GM15510 (cell line): ENCODE results near the gene INSIG1.

Source experiments
- POLR2A ChIP-seq: IDR thresholded peaks from 3 replicates; pipeline ENCODE4 v1.6.1; 2011; ENCODE audit warnings: borderline replicate concordance; ENCODE audit not compliant: insufficient read length; ENCODE audit errors: extremely low read depth

Gene INSIG1

GRCh38 chr7:155316427-155317113 lies 18.9 kb downstream of the INSIG1 start:
- TF ChIP-seq POLR2A, result no peak

DNA sequence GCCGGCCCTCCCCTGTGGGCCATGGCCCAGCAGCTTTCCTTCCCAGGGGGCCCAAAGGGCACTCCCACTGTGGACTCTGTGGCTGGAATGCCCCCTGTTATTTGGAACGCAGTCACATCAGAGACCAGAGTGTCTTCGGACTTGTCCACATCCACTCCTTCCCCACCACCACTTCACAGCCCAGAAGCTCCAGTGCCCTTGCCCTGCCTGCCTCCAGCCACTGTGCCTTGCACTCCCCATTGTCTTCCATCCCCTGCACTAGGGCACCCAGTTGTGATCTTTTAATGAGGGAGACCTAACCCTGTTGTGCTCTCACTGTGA lies 19.4 kb downstream of the INSIG1 start:
- TF ChIP-seq POLR2A, result no peak

DNA sequence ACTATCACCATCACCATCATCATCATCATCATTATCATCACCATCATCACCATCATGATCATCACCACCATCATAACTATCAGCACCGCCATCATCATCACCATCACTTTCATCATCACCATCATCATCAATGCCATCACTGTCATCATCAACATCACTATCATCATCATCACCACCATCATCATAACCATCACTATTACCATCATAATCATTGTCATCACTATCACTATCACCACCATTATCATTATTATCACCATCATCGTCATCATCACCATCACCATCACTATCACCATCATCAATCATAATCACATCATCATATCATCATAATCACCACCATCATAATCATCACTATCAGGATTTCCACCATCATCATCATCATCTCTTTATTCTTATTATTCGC lies 20.6 kb downstream of the INSIG1 start:
- TF ChIP-seq POLR2A, result no peak

DNA sequence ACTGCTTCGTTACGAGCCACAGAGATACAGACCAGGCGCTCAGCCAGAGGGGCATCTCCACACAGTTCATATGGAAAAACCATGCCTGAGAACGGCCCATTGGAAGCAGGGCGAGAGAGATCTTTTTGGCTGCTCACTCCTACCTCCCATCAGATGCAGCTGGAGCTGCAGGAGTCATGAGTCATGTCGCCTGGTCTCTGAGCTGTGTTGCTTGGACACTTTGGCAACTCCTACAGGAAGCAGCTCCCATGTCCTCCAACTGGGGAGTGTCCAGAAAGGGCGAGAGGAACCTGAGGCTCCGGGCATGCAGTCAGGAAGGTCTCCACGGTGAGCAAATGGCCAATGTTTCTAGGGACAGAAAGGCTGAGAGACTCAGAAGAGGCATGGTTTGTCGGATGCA lies 24.9 kb downstream of the INSIG1 start:
- no peak for TF ChIP-seq POLR2A

DNA sequence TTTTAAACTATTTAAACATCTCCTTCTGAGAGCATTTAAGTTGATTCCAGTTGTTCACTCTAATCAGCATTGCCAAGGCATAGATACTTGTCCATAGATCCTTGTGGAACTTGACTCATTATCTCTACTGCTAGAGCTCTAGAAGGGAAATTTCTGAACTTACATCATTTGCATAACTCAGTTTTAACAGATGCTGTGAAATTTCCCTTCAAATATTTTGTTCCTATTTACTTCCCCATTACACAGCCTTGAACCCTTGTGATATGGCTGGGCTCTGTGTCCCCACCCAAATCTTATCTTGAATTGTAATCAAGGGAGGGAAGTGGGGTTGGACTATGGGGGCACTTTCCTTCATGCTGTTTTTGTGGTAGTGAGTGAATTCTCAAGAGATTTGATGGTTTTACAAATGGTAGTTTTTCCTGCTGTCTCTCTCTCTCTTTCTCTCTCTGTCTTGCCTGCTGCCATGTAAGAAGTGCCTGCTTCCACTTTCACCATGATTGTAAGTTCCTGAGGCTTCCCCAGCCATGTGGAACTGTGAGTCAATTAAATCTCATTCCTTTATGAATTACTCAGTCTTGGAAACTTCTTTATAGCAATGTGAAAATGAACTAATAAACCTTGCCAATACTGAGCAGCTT lies 25.4 kb downstream of the INSIG1 start:
- TF ChIP-seq POLR2A, result no peak

- TF ChIP-seq POLR2A, result no peak
These were observed 26.6 kb downstream of the INSIG1 start for GRCh38 chr7:155324012-155324917.

DNA sequence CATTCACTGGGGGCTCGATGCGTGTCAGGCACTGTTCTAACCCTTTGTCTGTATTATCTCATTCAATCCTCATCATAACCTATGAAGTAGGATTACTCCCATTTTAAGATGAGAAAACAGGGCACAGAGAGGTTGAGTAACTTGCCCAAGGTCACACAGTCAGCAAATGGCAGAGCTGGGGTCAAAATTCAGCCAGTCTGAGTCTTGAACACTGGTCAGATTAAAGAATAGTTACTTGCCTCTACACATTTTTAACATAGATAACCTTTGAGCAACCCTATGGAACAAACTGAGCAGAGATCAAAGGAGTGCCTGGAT lies 27.2 kb downstream of the INSIG1 start:
- TF ChIP-seq POLR2A, result no peak

DNA sequence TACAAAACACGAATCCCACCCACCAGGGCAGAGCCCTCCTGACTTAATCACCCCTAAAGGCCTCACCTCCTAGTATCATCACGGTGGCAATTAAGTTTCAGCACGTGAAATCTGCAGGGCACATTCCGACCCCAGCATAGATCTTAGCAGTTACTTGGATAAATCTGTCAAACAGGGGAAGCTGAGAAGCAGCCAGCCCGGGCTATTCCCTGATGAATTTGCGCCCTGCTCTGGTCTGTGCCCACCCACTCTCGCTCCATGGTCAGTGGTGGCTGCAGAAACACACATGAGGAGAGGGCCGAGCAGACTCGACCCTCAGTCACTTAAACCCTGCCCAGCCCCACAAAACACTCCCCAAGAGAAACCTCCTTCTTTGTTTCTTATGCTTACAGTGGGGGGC lies 28.7 kb downstream of the INSIG1 start:
- no peak for TF ChIP-seq POLR2A

DNA sequence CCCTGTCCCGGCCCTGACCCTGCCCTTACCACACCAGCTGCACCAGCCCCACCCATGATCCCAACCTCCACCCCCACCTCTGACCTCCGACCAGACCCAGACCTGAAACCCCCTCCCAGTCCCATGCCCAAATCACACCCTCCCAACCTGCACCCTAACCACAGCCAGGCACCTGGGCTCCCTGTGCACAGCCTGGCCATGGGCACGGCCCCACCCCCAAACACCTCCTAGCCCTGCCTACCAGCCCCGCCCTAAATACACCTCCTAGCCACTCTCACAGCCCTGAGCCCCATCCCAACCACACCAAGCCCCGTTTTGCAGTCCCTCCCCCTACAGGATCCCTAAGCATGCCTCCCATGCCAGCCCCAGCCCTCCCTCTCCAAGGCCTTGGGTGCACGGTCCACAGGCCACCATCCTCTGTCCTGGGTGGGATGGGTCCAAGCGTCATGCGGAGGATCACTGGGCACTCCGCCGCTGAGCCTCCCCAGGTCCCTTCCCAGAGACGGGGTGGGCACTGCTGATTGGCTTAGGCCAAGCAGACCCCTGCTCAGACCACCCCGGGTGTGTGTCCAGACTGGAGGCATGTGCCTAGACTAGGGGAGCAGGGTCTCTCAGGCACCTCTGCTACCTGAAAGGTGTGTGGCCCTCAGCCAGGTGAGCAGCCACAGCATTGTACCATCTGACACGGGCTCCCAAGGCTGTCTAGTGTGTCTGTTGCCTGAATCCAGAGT lies 30.1 kb downstream of the INSIG1 start:
- TF ChIP-seq POLR2A, result no peak

DNA sequence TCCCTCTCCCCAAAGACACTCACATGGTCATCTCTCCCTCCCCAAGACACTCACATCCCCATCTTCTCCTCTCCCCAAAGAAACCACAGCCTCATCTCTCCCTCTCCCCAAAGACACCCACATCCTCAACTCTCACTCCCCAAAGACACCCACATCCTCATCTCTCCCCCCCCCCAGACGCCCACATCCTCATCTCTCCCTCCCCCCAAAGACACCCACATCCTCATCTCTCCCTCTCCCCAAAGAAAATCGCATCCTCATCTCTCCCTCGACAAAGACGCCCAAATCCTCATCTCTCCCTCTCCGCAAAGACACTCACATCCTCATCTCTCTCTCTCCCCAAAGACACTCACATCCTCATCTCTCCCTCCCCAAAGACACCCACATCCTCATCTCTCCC lies 31.5 kb downstream of the INSIG1 start:
- TF ChIP-seq POLR2A, result no peak

GRCh38 chr7:155331396-155331795 lies 33.7 kb downstream of the INSIG1 start:
- no peak for TF ChIP-seq POLR2A

DNA sequence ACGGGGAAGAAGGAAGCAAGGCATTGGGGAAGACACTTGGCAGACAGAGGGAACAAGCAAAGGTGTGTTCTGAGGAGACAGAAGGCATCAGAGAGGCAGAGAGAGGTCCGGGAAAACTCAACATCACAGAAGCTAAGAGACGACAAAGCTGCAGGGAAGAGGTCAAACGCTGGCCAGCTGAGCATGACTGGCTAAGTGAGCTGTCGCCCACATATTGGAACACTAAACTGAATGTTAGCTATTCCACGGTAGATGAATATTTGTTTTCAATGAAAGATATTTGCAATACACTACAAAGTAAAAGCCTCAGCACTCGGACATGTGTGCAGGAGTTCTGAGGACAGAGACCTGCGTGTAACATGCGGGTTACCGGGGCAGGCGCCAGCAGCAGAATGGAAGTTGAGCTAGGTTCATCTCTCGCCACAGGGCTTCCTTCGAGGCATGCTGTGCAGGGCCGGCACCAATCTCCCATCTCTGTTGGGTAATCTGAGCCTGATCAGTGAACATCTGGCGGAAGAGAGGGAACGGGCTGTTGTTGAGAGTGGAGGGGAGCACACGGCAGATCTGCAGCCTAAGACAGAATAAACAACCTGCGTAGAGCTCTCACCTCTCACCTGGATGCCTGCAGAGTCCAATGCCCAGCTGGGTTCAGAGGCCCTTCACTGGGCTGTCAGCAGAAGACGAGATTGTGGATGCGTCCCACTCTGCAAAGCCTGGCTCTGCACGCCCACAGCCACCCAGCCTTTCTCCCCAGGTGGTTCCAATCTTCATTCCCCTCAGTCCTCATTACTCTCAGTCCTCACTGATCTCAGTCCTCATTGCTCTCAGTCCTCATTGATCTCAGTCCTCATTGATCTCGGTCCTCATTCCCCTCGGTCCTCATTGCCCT lies 35.9 kb downstream of the INSIG1 start:
- TF ChIP-seq POLR2A, result no peak

DNA sequence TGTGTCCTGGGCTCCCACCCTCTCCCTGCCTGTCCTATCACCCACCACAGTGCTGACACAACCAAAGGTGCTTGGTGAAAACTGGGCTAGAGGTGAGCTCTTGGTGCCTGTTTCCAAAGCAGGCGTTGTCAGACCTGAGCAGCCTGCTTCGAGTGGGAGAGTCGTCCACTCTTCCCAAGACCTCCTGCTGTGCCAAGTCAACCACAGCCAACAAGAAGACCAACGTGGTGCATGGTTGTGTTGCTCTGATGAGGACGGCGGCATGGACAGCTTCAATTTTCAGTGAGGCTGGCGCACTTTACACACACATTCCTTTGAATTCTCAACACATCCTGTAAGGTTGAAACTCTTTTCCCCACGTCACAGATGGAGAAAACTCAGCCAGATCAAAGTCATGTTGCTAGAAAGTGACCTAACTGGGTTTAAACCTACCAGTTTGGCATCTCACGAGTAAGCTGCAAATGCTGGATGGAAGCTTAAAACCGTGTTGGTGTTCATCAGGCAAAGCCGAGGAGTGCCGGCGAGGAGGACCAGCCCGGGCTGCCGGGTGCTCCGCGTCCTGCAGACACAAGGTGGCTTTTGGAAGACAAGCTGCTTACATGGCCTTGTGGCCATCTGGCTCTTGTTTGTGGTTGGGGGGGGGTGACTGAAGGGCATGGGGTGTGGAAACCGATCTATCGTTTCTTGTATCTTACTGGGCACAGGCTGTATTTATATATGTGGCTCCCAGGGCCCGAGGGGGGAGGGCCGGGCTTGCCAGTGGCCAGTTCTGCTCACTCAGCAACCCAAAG lies 39.3 kb downstream of the INSIG1 start:
- no peak for TF ChIP-seq POLR2A
